Gastrocnemius medialis (tissue), 4 donors: ENCODE results near the gene ADPRHL1.

Experiments
- POLR2A ChIP-seq, 2 donors: fragments of 450-650 bp; IDR thresholded peaks; one replicate each; pipeline ENCODE4 v1.6.1; 2017; ENCODE audit warnings: antibody characterized with exemption in 2 of 2, mild to moderate bottlenecking in 2 of 2, moderate library complexity in 2 of 2
- TF ChIP-seq, protein P1 (sequence below), 5 experiments: fragments of 450-650 bp in 3 of 5; fragments of 200-600 bp in 2 of 5; sonication (generic) in 2 of 5; IDR thresholded peaks in 4 of 5; conservative IDR thresholded peaks in 1 of 5; 1 replicate in 4 of 5; 2 replicates in 1 of 5; pipeline ENCODE4 v1.5.1; 2016 to 2019; ENCODE audit warnings: antibody characterized with exemption in 5 of 5, mild to moderate bottlenecking in 3 of 5, moderate library complexity in 3 of 5

DNA sequence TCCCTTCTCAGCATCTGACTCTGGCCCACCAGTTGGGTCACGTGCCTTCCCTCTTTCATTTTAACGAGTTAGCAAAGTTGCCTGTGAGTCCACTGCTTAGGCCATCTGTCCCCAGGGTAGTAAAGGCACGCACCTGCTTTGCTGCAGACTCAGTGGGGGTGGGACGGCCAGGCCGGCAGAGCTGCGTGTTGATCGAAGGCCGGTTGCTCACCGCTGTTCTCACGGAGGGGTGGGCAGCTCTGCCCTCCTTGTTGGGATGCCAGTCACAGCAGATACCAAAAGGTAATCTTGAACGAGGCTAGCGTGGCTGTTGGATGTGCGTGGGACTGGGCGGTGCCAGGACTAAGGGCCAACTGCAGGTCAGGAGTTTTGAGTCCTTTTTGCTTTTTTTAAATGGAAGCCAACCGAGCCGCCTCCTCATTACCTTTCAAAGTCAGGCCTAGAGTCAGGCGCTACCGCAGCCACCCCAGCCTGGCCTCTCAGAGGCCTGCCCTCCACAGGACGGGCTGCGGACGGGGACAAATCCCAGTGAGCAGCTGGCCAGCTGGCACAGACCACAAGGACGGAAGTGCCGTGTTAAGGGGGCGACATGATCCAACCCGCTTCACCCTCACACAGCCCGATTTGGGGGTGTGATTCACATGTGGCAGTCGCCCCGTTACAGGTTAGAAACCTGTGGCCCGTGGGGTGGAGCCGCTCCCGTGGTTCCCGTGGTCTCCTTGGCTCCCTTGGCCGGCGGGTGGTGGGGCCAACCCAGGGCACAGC, 20.6 kb downstream of the ADPRHL1 start:
- TF ChIP-seq, protein P1, sequence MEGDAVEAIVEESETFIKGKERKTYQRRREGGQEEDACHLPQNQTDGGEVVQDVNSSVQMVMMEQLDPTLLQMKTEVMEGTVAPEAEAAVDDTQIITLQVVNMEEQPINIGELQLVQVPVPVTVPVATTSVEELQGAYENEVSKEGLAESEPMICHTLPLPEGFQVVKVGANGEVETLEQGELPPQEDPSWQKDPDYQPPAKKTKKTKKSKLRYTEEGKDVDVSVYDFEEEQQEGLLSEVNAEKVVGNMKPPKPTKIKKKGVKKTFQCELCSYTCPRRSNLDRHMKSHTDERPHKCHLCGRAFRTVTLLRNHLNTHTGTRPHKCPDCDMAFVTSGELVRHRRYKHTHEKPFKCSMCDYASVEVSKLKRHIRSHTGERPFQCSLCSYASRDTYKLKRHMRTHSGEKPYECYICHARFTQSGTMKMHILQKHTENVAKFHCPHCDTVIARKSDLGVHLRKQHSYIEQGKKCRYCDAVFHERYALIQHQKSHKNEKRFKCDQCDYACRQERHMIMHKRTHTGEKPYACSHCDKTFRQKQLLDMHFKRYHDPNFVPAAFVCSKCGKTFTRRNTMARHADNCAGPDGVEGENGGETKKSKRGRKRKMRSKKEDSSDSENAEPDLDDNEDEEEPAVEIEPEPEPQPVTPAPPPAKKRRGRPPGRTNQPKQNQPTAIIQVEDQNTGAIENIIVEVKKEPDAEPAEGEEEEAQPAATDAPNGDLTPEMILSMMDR (IDR thresholded peaks at IDR 0.05 in 4 of 5, conservative IDR thresholded peaks at IDR 0.05 in 1 of 5): no peak
- no peak for TF ChIP-seq POLR2A (IDR thresholded peaks at IDR 0.05)
